NT2/D1 (cell line): ENCODE results near the gene TAPT1.

ENCODE experiments used
- DNase-seq: peaks from one replicate; pipeline ENCODE4 v3.0.0-alpha.2; 2011; ENCODE audit warnings: low read depth, low spot score
- H3K27me3 ChIP-seq: 2 replicates; pipeline ENCODE4 v1.6.0; 2011; ENCODE audit warnings: mild to moderate bottlenecking; ENCODE audit not compliant: insufficient read length, insufficient read depth
- H3K36me3 ChIP-seq: 2 replicates; pipeline ENCODE4 v1.6.1; 2011; ENCODE audit warnings: mild to moderate bottlenecking, low read length, mixed read lengths; ENCODE audit not compliant: insufficient read depth, insufficient read length
- H3K4me1 ChIP-seq: 2 replicates; pipeline ENCODE4 v1.5.1; 2011; ENCODE audit not compliant: insufficient read depth, insufficient read length
- H3K4me3 ChIP-seq: 2 replicates; pipeline ENCODE4 v1.5.1; 2011; ENCODE audit warnings: low read depth; ENCODE audit not compliant: insufficient read length
- H3K9ac ChIP-seq: 2 replicates; pipeline ENCODE4 v1.6.0; 2011; ENCODE audit warnings: low read depth; ENCODE audit not compliant: insufficient read length
- H3K9me3 ChIP-seq: 2 replicates; pipeline ENCODE4 v1.5.1; 2011; ENCODE audit warnings: mild to moderate bottlenecking, low read length; ENCODE audit not compliant: insufficient read depth
- SUZ12 ChIP-seq: IDR thresholded peaks from 2 replicates; pipeline ENCODE4 v1.6.1; 2011; ENCODE audit not compliant: insufficient read length, insufficient read depth; ENCODE audit errors: extremely low read depth
- YY1 ChIP-seq: IDR thresholded peaks from 2 replicates; pipeline ENCODE4 v1.6.1; 2011; ENCODE audit not compliant: insufficient read length, insufficient read depth
- ZNF274 ChIP-seq: IDR thresholded peaks from 2 replicates; pipeline ENCODE4 v1.6.1; 2011; ENCODE audit warnings: mild to moderate bottlenecking, low read depth, low read length

The TAPT1 gene

GRCh38 chr4:16140231-16140878, 85.9 kb downstream of the TAPT1 start:
- no peak for TF ChIP-seq YY1
- no peak for TF ChIP-seq SUZ12
- TF ChIP-seq ZNF274 = no peak
- Histone ChIP-seq H3K4me3 (no peak overlapping the region), H3K27me3 (no peaks in the 10 kb centered on the region), H3K4me1 (no peaks in the 10 kb centered on the region), H3K9ac (no peak overlapping the region), H3K36me3 (no peaks in the 10 kb centered on the region), H3K9me3 (peaks cover 41% of the 10 kb centered on the region)
- DNase-seq = no peak

- no peak for DNase-seq
- Histone ChIP-seq H3K27me3 (no peaks in the 10 kb centered on the region), H3K4me1 (no peaks in the 10 kb centered on the region), H3K9me3 (peaks cover 36% of the 10 kb centered on the region), H3K4me3 (no peak overlapping the region), H3K9ac (no peak overlapping the region), H3K36me3 (no peaks in the 10 kb centered on the region)
- no peak for TF ChIP-seq SUZ12
- no peak for TF ChIP-seq YY1
- TF ChIP-seq ZNF274 = no peak
Measured at GRCh38 chr4:16139066-16139945, 87.0 kb downstream of the TAPT1 start.

- H3K9ac ChIP-seq = no peak overlapping the region
- H3K36me3 ChIP-seq = no peaks in the 10 kb centered on the region
- no peaks in the 10 kb centered on the region for H3K4me1 ChIP-seq
- peaks cover 15% of the 10 kb centered on the region; the same call in 1 of the 2 replicates for H3K9me3 ChIP-seq
- no peak overlapping the region for H3K4me3 ChIP-seq
- DNase-seq = no peak
- TF ChIP-seq YY1 = no peak
- no peak for TF ChIP-seq SUZ12
- no peak for TF ChIP-seq ZNF274
- no peaks in the 10 kb centered on the region for H3K27me3 ChIP-seq
Measured at GRCh38 chr4:16136827-16137226, 89.4 kb downstream of the TAPT1 start.

GRCh38 chr4:16136311-16136710, 90.0 kb downstream of the TAPT1 start:
- no peaks in the 10 kb centered on the region for H3K4me1 ChIP-seq
- no peak overlapping the region for H3K4me3 ChIP-seq
- no peak overlapping the region for H3K9ac ChIP-seq
- no peaks in the 10 kb centered on the region for H3K36me3 ChIP-seq
- DNase-seq = no peak
- no peaks in the 10 kb centered on the region for H3K27me3 ChIP-seq
- H3K9me3 ChIP-seq = peaks cover 15% of the 10 kb centered on the region; the same call in 1 of the 2 replicates
- TF ChIP-seq SUZ12 (no peak), YY1 (no peak), ZNF274 (no peak)

GRCh38 chr4:16133406-16133805, 92.9 kb downstream of the TAPT1 start:
- H3K27me3 ChIP-seq = no peaks in the 10 kb centered on the region
- no peaks in the 10 kb centered on the region for H3K4me1 ChIP-seq
- no peak overlapping the region for H3K4me3 ChIP-seq
- H3K9ac ChIP-seq = no peak overlapping the region
- H3K36me3 ChIP-seq = no peaks in the 10 kb centered on the region
- no peak for DNase-seq
- H3K9me3 ChIP-seq = peaks cover 15% of the 10 kb centered on the region; the same call in 1 of the 2 replicates
- no peak for TF ChIP-seq ZNF274
- no peak for TF ChIP-seq SUZ12
- TF ChIP-seq YY1 = no peak

- H3K27me3 ChIP-seq = no peaks in the 10 kb centered on the region
- no peaks in the 10 kb centered on the region for H3K4me1 ChIP-seq
- H3K36me3 ChIP-seq = no peaks in the 10 kb centered on the region
- TF ChIP-seq YY1 = no peak
- TF ChIP-seq ZNF274 = no peak
- TF ChIP-seq SUZ12 = no peak
- H3K4me3 ChIP-seq = no peak overlapping the region
- peaks cover 15% of the 10 kb centered on the region; the same call in 1 of the 2 replicates for H3K9me3 ChIP-seq
- no peak for DNase-seq
- no peak overlapping the region for H3K9ac ChIP-seq
Measured at GRCh38 chr4:16131293-16131692, 95.0 kb downstream of the TAPT1 start.

- TF ChIP-seq ZNF274 = no peak
- no peak for TF ChIP-seq SUZ12
- no peak overlapping the region for H3K4me3 ChIP-seq
- H3K9ac ChIP-seq = no peak overlapping the region
- no peaks in the 10 kb centered on the region for H3K4me1 ChIP-seq
- H3K9me3 ChIP-seq = no peaks in the 10 kb centered on the region
- H3K27me3 ChIP-seq = no peaks in the 10 kb centered on the region
- no peaks in the 10 kb centered on the region for H3K36me3 ChIP-seq
- no peak for DNase-seq
Measured at GRCh38 chr4:16129336-16129735, 96.9 kb downstream of the TAPT1 start.
